ENCODE data around the gene ARID3C. TPM values are rescaled to one million over a fixed set of nuclear protein-coding genes. Genes with fewer than 3 reads are reported as not detected.

ARID3C gene
- polyA plus RNA-seq, 1 of the 3 experiments (the other 2 are of a cell fraction), result 0.08 TPM

GRCh38 chr9:34633166-34633565 is 4.3 kb upstream of the ARID3C start:
- H3K9me2 ChIP-seq, result no peaks in the 10 kb centered on the region
- H3K4me2 ChIP-seq, result no peak overlapping the region
- peaks cover 0 to 5% of the 10 kb centered on the region in 2 experiments for H3K36me3 ChIP-seq (replicated peaks in 1 of 2; ENCODE audit: control insufficient read depth in 1 of 2, insufficient read depth in 2 of 2, low read length in 1 of 2)
- ChIA-PET CTCF (interaction anchor here (0.5 to 12.3 kb wide), 30 partner anchors 9 to 607 kb away, joined by 3 to 256 read pairs (median 6); partner anchors contain the start of genes CCL21, CNTFR, DCTN3 and GALT), POLR2A (no interaction called here)
- 0 out of 2 replicates have a peak, but pooled peaks cover 3% of the 10 kb centered on the region for H4K20me1 ChIP-seq (ENCODE audit: insufficient read depth)
- no peaks in the 10 kb centered on the region for H3F3A ChIP-seq (replicated peaks; ENCODE audit: insufficient read depth)
- WGBS (ENCODE audit: low lambda C conversion rate), result 93% methylated on average over 5 of the region's 5 CpGs
- H3K27ac ChIP-seq (ENCODE audit: low read depth in 2 of 2, low read length in 1 of 2), result no peak overlapping the region
- H3K4me1 ChIP-seq (ENCODE audit: control insufficient read depth in 1 of 2, insufficient read depth in 2 of 2, low read depth in 1 of 2, low read length in 1 of 2), result peaks cover 1 to 24% of the 10 kb centered on the region in 2 experiments; a peak in 1 of 4 replicates
- H3K9me3 ChIP-seq, result no peaks in the 10 kb centered on the region
- peaks cover 14% of the 10 kb centered on the region; the same call in 1 of the 2 replicates for H3K27me3 ChIP-seq (ENCODE audit: insufficient read depth)
- TF ChIP-seq ELF1 (IDR thresholded peaks at IDR 0.05), result no peak
- no peak for TF ChIP-seq RFX5 (IDR thresholded peaks at IDR 0.05; ENCODE audit: low read length)
- no peak for TF ChIP-seq MAX (IDR thresholded peaks at IDR 0.05; ENCODE audit: low read depth)
- TF ChIP-seq ZBTB33 (IDR thresholded peaks at IDR 0.05; ENCODE audit: borderline replicate concordance, low read depth), result no peak
- no peak for TF ChIP-seq POLR2AphosphoS5 (IDR thresholded peaks at IDR 0.05; ENCODE audit: low read depth, low read length)
- no peak for TF ChIP-seq REST (IDR thresholded peaks at IDR 0.05; ENCODE audit: low read depth, low read length)
- TF ChIP-seq MXI1 (IDR thresholded peaks at IDR 0.05; ENCODE audit: low read depth, low read length), result no peak
- no peak for TF ChIP-seq EP300 (IDR thresholded peaks at IDR 0.05; ENCODE audit: borderline replicate concordance in 1 of 2, low read depth in 1 of 2, low read length in 1 of 2)
- no peak for TF ChIP-seq FOSL2 (IDR thresholded peaks at IDR 0.05; ENCODE audit: borderline replicate concordance, low read depth)
- no peak for TF ChIP-seq RCOR1 (IDR thresholded peaks at IDR 0.05; ENCODE audit: low read length)
- TF ChIP-seq TCF12 (IDR thresholded peaks at IDR 0.05), result no peak
- TF ChIP-seq TAF1 (IDR thresholded peaks at IDR 0.05; ENCODE audit: borderline replicate concordance, low read depth, low read length), result no peak
- TF ChIP-seq FOXM1 (IDR thresholded peaks at IDR 0.05; ENCODE audit: low read depth), result no peak
- H3K9ac ChIP-seq, result no peak overlapping the region
- peaks cover 22% of the 10 kb centered on the region for H3K79me2 ChIP-seq (ENCODE audit: insufficient read depth)
- no peak overlapping the region for H3K4me3 ChIP-seq (ENCODE audit: low read depth in 2 of 2, low read length in 1 of 2)
- no peak overlapping the region for H2AFZ ChIP-seq (ENCODE audit: low read depth)
- no peak for DNase-seq
